ENCODE results near the gene C2CD4C.

GRCh38 chr19:452829-453228, 43.9 kb upstream of the C2CD4C start:
- TF ChIP-seq CTCF (IDR thresholded peaks at IDR 0.05), result no peak
- no peak for TF ChIP-seq ZNF138 (CRISPR knock-in tag; conservative IDR thresholded peaks at IDR 0.05)
- TF ChIP-seq CREB1 (CRISPR knock-in tag; IDR thresholded peaks at IDR 0.05), result no peak

Data from WTC11 (cell line).